SU-DHL-6 (cell line): ENCODE measurements around the gene DROSHA.

Experiments used
- H2AFZ ChIP-seq: fragments of 200-600 bp; sonication (generic); 2 replicates; pipeline ENCODE4 v1.6.1; 2014; ENCODE audit warnings: low read depth, mild to moderate bottlenecking, moderate library complexity, mixed read lengths, antibody characterized with exemption, low read length; ENCODE audit not compliant: severe bottlenecking
- H3F3A ChIP-seq: fragments of 200-600 bp; shearing (Covaris generic); 2 replicates; pipeline ENCODE4 v1.6.0; 2016; ENCODE audit warnings: antibody characterized with exemption, mild to moderate bottlenecking; ENCODE audit not compliant: insufficient read depth
- H3K27ac ChIP-seq: fragments of 200-600 bp; sonication (generic); 2 replicates; pipeline ENCODE4 v1.5.1; 2016; ENCODE audit warnings: low read depth, mild to moderate bottlenecking, low read length, moderate library complexity, mixed read lengths
- H3K27me3 ChIP-seq: fragments of 200-600 bp; sonication (generic), shearing (Covaris generic); 2 replicates; pipeline ENCODE4 v1.6.0; 2014; ENCODE audit warnings: mild to moderate bottlenecking, low read length
- H3K36me3 ChIP-seq: fragments of 200-600 bp; sonication (generic); 2 replicates; pipeline ENCODE4 v1.6.1; 2014; ENCODE audit warnings: mild to moderate bottlenecking, low read length, mixed read lengths
- H3K4me2 ChIP-seq: fragments of 300-600, 200-600 bp; shearing (Covaris generic), sonication (generic); 2 replicates; pipeline ENCODE4 v1.6.0; 2014; ENCODE audit warnings: low read length, low read depth, mild to moderate bottlenecking; ENCODE audit not compliant: poor library complexity, severe bottlenecking
- H3K4me3 ChIP-seq: fragments of 200-600 bp; sonication (generic); 2 replicates; pipeline ENCODE4 v1.5.1; 2014; ENCODE audit warnings: antibody characterized with exemption, low read length, mild to moderate bottlenecking, mixed read lengths; ENCODE audit not compliant: insufficient read depth, poor library complexity, severe bottlenecking
- H3K79me2 ChIP-seq: fragments of 200-600 bp; sonication (generic); 2 replicates; pipeline ENCODE4 v1.6.1; 2014; ENCODE audit warnings: mild to moderate bottlenecking, low read length, moderate library complexity; ENCODE audit not compliant: insufficient read depth
- H3K9ac ChIP-seq: fragments of 200-600 bp; sonication (generic); 2 replicates; pipeline ENCODE4 v1.7.0; 2014; ENCODE audit warnings: mild to moderate bottlenecking, low read length
- H3K9me2 ChIP-seq: fragments of 200-600 bp; sonication (generic); replicated peaks from 2 replicates; pipeline ENCODE4 v1.6.1; 2014; ENCODE audit warnings: low read length; ENCODE audit not compliant: insufficient read depth
- H3K9me3 ChIP-seq: fragments of 200-600 bp; sonication (generic); 2 replicates; pipeline ENCODE4 v1.6.1; 2014; ENCODE audit warnings: low read length, mixed read lengths; ENCODE audit not compliant: insufficient read depth
- H4K20me1 ChIP-seq: fragments of 200-600 bp; sonication (generic); 2 replicates; pipeline ENCODE4 v1.6.1; 2014; ENCODE audit warnings: low read depth, mild to moderate bottlenecking, antibody characterized with exemption, low read length, moderate library complexity, mixed read lengths
- CTCF ChIP-seq: fragments of 200-600 bp; sonication (generic); IDR thresholded peaks from one replicate; pipeline ENCODE4 v1.5.1; 2017; ENCODE audit warnings: antibody characterized with exemption, mild to moderate bottlenecking, low read length, moderate library complexity; ENCODE audit not compliant: insufficient read depth, poor library complexity, severe bottlenecking
- EZH2phosphoT487 ChIP-seq: fragments of 200-600 bp; sonication (generic), shearing (Covaris generic); conservative IDR thresholded peaks from 2 replicates; pipeline ENCODE4 v1.6.1; 2018; ENCODE audit warnings: mild to moderate bottlenecking, antibody characterized with exemption, low read length, moderate library complexity, mixed read lengths

DROSHA gene

GRCh38 chr5:31382051-31382878, 149.6 kb downstream of the DROSHA start:
- TF ChIP-seq EZH2phosphoT487 (no peak), CTCF (no peak)
- Histone ChIP-seq H3K36me3 (no peaks in the 10 kb centered on the region), H4K20me1 (no peaks in the 10 kb centered on the region), H3K27me3 (no peaks in the 10 kb centered on the region), H3K9me3 (no peaks in the 10 kb centered on the region), H2AFZ (no peak overlapping the region), H3F3A (no peaks in the 10 kb centered on the region), H3K4me3 (no peak overlapping the region), H3K4me2 (no peak overlapping the region), H3K9ac (no peak overlapping the region), H3K9me2 (no peaks in the 10 kb centered on the region), H3K27ac (no peak overlapping the region), H3K79me2 (no peaks in the 10 kb centered on the region)

- H3K79me2 ChIP-seq, result no peaks in the 10 kb centered on the region
- H2AFZ ChIP-seq, result no peak overlapping the region
- H3K9me2 ChIP-seq, result no peaks in the 10 kb centered on the region
- H3K27ac ChIP-seq, result no peak overlapping the region
- TF ChIP-seq CTCF (no peak), EZH2phosphoT487 (no peak)
- H3K27me3 ChIP-seq, result no peaks in the 10 kb centered on the region
- H3K4me3 ChIP-seq, result no peak overlapping the region
- no peak overlapping the region for H3K4me2 ChIP-seq
- H3F3A ChIP-seq, result no peaks in the 10 kb centered on the region
- H3K9me3 ChIP-seq, result no peaks in the 10 kb centered on the region
- no peaks in the 10 kb centered on the region for H3K36me3 ChIP-seq
- no peaks in the 10 kb centered on the region for H4K20me1 ChIP-seq
- no peak overlapping the region for H3K9ac ChIP-seq
Observed at GRCh38 chr5:31381299-31381698, 150.6 kb downstream of the DROSHA start.

- Histone ChIP-seq H3K9me3 (no peaks in the 10 kb centered on the region), H3K4me2 (no peak overlapping the region), H3K27me3 (no peaks in the 10 kb centered on the region), H3K4me3 (no peak overlapping the region), H3K79me2 (no peaks in the 10 kb centered on the region), H3K27ac (no peak overlapping the region), H3K36me3 (no peaks in the 10 kb centered on the region), H3K9ac (no peak overlapping the region), H3K9me2 (no peaks in the 10 kb centered on the region), H2AFZ (no peak overlapping the region), H3F3A (no peaks in the 10 kb centered on the region), H4K20me1 (no peaks in the 10 kb centered on the region)
- TF ChIP-seq EZH2phosphoT487 (no peak), CTCF (no peak)
Observed at GRCh38 chr5:31380049-31380448, 151.8 kb downstream of the DROSHA start.
